Measurements from ENCODE around the gene AGO1.
A peak's percentile ranks its signal among the peaks of the same experiment; 100 is the strongest.
"Not testable (repeated sequence)": the region's sequence is repeated elsewhere in the genome, so short reads cannot be mapped to it uniquely, and the experiment has no call there.

The AGO1 gene

GRCh38 chr1:35869245-35869950 lies 13.6 kb upstream of the AGO1 start:
- not testable (repeated sequence) for DNase-seq

- no peak for DNase-seq
Observed at GRCh38 chr1:35870651-35871309, 12.2 kb upstream of the AGO1 start.

GRCh38 chr1:35873243-35873750 lies 9.7 kb upstream of the AGO1 start:
- no peak for DNase-seq

DNA sequence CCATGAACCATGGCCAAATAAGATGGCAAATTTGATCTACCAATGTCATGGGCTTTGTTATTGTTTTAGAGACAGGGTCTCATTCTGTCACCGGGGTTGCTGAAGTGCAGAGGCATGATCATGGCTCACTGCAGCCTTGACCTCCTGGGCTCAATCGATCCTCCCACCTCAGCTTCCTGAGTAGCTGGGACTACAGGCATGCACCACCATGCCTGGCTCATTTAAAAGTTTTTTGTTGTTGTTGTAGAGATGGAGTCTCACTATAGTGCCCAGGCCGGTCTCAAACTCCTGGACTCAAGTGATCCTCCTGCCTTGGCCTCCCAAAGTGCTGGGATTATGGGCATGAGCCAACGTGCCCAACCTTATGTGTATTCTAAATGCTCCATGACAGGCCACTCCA lies 8.9 kb upstream of the AGO1 start:
- not testable (repeated sequence) for DNase-seq

DNA sequence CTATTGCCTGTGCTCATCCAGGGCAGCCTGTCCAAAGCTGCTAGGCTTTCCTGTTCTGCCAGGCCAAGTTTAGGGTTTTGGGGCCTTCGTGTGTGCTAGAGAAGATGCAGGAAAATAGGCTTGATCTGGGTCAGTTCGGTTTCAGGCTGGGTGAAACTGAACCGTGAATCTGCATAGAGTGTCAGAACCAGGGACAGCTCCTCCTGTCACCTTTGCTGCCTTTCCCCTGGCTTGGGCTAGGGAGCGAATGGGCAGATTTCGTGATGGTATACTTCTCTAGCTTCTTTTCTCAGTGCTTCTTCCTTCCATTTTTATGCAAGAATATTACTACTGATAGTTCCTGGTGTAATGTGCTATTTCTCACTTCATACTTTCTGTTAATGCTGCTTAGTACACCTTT lies 6.0 kb upstream of the AGO1 start:
- DNase-seq: no peak

GRCh38 chr1:35881850-35882273 lies 1.1 kb upstream of the AGO1 start:
- DNase-seq: no peak

GRCh38 chr1:35882586-35882944 lies 444 bp upstream of the AGO1 start:
- peak in 1 of 51 donors; percentile 40 for DNase-seq

DNA sequence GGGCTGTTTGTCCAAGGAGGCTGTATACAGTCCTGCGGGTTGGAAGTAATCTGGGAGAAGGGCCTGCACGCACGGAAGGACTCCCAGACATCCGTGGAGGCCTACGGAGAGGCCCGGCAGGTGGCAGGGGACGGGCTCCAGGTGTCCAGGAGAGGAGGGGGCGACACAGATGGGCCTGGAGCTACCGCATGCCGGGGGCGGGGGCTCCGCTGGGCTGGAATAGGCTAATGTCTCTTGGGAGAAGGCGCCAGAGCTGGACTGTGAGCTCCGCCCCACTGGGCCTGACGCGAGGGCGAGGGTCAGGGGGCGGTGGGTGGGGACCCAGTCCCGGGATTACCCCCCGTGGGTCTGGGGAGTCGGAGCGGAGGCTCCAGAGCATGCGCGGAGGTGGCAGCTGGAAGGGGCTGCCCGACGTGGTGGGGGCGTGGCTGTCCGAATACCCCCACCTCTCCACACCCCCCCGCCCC lies 659 bp downstream of the AGO1 start:
- peak in 38 of 51 donors; percentile 9 to 62 (median 34) for DNase-seq

GRCh38 chr1:35884934-35885333 lies 1.9 kb downstream of the AGO1 start:
- DNase-seq: no peak

- DNase-seq: peak in 7 of 51 donors; percentile 5 to 19 (median 11)
Observed at GRCh38 chr1:35885961-35886558, 3.1 kb downstream of the AGO1 start.

DNA sequence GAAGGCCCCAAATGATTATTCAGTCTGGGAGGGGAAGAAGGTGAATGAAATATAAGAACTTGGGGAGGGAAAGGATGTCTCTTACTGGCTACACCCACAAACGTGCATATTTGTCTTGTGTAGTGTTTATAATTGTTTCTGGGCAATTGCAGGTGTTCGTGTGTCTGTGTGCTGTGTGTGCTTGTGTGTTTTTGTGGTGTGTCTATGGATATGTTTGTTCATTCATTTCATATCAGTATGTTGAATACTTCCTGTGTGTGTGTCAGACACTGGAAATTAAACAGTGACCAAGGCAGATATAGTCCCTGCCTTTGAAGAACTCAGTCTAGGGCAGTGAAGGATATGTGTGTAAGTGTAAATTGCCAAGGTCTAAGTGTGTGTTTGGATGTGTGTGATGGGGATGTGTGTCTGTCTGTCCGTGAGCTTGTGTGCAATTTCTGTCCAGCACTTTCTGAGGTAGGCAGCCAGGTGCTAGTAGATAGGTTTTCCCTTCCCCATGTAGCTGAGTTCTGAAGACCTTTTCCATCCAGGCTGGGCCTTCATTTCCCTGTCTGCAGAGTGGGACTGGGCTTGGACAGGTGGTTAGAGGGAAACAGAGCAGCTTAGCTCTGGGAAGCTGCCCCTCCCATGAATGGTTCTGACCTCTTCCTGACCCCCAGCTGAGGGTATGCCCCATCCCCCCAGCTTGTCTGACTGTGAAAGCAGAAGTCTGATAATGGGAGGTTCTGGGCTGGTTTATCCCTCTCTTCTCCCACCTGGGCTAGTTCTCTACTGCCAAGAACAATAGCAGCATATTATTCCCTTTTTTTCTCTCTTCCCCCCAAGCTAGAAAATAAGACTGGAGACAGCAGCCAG lies 3.8 kb downstream of the AGO1 start:
- peak in 1 of 51 donors; percentile 4 for DNase-seq

DNA sequence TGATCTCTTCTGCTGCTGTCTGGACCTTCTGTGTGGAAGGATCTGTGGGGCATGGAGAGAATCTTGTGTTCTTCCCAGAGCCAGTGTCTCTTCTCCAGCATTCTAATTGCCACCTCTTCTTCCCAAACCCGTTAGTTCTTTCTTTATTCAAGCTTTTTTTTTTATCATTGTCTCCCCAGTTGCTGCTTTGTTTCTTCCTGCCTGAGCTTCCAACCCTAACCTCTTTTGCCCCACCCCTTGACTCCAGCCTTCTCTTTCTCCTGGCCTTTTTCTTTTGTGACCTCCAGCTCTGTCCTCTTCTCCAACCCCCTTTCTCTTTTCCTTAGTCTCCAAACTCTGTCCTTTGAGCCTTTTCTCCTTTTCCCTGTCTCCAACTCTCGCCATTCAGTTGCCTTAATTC lies 4.5 kb downstream of the AGO1 start:
- no peak for DNase-seq

DNA sequence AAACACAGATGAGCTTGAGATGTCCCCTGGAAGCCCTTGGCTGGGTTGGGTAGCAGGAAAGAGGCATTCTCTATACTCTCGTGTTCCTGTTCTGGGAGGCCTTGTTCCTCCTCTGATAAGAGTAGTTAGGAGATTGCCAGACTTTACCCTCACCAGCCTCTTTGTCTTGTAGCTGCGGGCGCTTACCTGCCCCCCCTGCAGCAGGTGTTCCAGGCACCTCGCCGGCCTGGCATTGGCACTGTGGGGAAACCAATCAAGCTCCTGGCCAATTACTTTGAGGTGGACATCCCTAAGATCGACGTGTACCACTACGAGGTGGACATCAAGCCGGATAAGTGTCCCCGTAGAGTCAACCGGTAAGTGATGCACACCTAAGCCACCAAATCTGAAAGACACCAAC lies 5.2 kb downstream of the AGO1 start:
- no peak for DNase-seq

GRCh38 chr1:35888981-35889380 lies 6.0 kb downstream of the AGO1 start:
- not testable (repeated sequence) for DNase-seq

DNA sequence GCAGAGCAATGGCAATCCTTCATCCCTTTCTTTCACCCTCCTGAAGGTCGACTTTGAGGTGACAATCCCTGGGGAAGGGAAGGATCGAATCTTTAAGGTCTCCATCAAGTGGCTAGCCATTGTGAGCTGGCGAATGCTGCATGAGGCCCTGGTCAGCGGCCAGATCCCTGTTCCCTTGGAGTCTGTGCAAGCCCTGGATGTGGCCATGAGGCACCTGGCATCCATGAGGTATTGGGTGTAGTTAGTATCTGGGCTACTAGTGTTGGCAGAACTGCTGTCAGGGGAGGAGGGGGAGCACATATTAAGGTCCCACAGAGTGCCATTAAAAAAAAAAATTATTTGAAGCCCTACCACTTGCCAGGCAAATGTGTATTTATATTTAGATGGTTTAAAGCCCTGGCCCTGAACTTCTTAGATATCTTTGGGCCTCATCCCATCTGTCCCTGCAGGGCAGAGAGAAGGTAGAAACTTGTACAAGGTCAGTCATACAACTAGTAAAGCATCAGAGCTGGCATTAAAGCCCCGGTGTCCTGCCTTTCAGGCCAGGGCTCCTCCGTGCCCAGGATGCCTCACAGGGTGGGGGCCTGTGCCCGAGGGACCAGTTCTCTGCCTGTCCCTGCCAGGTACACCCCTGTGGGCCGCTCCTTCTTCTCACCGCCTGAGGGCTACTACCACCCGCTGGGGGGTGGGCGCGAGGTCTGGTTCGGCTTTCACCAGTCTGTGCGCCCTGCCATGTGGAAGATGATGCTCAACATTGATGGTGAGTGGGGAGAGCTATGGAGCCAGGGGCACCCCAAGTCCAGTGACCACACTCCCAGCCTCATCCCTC lies 10.3 kb downstream of the AGO1 start:
- DNase-seq: no peak

- peak in 8 of 51 donors; percentile 5 to 32 (median 8) for DNase-seq
Observed at GRCh38 chr1:35894183-35894582, 11.2 kb downstream of the AGO1 start.

DNA sequence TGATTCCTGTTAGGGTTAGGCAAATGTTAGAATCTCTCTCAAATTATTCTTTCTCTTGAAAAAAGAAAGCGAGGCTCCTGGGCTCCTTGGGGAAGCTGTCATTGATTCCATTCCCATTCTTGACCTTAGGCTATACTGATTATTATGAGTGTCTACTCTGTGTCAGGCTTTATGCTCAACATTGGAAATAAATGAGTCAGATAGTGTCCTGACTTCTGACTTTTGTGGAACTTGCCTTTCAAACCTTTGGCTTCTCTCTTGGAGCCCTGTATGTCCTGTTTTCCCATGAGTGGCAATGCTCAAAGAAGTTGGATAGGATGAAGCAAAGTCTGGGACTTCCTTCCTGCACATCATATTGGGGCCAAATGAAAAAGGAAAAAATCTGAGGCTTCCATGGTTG lies 11.6 kb downstream of the AGO1 start:
- DNase-seq: no peak

DNA sequence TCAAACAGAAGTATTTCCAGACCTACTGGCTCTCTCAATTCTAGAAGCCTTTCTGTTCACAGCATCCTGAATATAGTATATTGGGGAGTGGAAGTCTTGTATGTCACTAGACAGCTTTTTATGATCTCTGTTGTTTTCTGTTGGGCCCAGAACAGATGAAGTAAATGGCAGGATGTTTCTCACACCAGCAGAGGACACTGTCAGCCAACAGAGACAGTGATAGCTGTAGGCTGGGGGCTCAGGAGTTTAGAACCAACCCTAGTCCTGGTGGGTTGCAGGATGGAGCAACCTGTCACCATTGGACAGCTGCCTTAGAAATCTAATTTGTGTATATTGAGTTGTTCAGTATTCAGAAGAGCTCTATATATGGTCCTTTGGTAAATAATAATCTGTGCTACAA lies 16.9 kb downstream of the AGO1 start:
- DNase-seq: no peak

GRCh38 chr1:35901235-35901634 lies 18.2 kb downstream of the AGO1 start:
- no peak for DNase-seq

DNA sequence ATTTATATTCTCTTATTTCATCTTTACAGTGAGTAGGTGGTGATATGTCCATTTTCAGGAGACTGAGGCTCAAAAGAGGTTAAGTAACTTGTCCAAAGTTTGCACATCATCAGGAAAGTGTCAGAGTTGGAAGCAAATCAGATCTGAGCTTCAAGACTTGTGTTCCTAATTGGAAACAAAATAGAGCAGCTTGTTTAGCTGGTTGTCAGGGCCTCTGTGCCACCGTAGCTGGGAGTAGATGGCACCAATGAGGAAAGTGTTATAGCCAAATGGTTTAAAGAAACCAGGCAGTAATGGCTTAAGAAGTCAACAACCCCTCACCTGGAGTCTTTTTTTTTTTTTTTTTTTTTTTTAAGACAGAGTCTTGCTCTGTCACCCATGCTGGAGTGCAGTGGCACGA lies 19.7 kb downstream of the AGO1 start:
- DNase-seq: no peak

DNA sequence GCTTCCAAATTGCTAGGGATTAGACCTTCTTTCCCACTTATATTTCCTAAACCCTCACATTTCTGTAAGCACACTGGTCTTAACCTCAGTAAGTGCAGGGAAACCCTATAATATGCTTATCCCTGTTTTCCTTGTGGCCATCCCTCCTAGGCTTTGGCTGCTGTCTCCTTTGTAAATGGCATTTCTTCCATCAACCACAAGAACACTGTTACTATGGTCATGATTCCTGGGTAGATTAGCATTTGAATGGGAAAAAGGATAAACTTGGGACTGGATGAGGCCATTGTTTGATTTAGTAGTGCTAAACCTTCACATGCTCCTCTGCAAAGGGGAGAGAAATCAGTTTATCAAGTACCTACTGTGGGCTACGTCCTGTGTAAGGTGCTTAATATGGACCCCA lies 31.7 kb downstream of the AGO1 start:
- no peak for DNase-seq
